Prostate gland (tissue), 2 donors: ENCODE measurements around the gene CRISP2.

Source experiments
- POLR2A ChIP-seq: fragments of 450-650 bp; IDR thresholded peaks from one replicate; pipeline ENCODE4 v1.6.1; 2016; ENCODE audit warnings: antibody characterized with exemption, mild to moderate bottlenecking
- POLR2AphosphoS5 ChIP-seq: sonication (generic); formaldehyde crosslinking; IDR thresholded peaks from one replicate; pipeline ENCODE4 v1.6.1; 2017; ENCODE audit warnings: antibody characterized with exemption
- TF ChIP-seq, protein P1 (sequence below), 4 experiments: fragments of 200-600 bp in 2 of 4; fragments of 450-650 bp in 2 of 4; sonication (generic) in 2 of 4; IDR thresholded peaks; 1 replicate in 3 of 4; 2 replicates in 1 of 4; pipeline ENCODE4 v1.5.1; 2016 to 2019; ENCODE audit warnings: antibody characterized with exemption in 4 of 4, mild to moderate bottlenecking in 2 of 4, moderate library complexity in 2 of 4

DNA sequence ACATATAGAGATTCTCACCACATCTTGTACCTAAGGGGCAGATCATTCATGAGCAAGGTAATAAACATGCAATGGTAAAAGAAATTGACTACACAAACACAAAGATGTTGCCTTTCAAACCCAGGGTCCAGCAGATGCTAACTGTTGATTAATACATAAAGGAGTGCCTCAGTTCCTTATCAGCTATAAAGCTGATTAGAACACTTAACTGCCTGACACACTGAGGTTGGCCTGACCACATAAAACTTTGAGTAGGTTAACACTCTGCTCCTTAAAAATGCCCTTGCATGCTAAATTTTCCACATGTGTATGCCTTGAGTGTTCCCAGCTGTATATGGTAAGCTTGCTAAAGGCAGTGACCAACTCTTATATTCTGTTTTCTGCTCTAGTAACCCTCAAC, 14.9 kb downstream of the CRISP2 start:
- TF ChIP-seq, protein P1, sequence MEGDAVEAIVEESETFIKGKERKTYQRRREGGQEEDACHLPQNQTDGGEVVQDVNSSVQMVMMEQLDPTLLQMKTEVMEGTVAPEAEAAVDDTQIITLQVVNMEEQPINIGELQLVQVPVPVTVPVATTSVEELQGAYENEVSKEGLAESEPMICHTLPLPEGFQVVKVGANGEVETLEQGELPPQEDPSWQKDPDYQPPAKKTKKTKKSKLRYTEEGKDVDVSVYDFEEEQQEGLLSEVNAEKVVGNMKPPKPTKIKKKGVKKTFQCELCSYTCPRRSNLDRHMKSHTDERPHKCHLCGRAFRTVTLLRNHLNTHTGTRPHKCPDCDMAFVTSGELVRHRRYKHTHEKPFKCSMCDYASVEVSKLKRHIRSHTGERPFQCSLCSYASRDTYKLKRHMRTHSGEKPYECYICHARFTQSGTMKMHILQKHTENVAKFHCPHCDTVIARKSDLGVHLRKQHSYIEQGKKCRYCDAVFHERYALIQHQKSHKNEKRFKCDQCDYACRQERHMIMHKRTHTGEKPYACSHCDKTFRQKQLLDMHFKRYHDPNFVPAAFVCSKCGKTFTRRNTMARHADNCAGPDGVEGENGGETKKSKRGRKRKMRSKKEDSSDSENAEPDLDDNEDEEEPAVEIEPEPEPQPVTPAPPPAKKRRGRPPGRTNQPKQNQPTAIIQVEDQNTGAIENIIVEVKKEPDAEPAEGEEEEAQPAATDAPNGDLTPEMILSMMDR (IDR thresholded peaks at IDR 0.05), result no peak
- TF ChIP-seq POLR2A (no peak), POLR2AphosphoS5 (no peak)
